Peyer's patch (tissue), 4 donors: ENCODE results near the gene AGBL4. TPM values are rescaled to one million over a fixed set of nuclear protein-coding genes. Genes with fewer than 3 reads are reported as not detected.

Source experiments
- DNase-seq, 3 donors: peaks; one replicate each; pipeline ENCODE4 v3.0.0-alpha.2; 2017 to 2019
- H3K27ac ChIP-seq, 4 donors: fragments of 200-600 bp; sonication (generic); one replicate each; pipeline ENCODE4 v1.5.1; 2016 to 2019
- H3K27me3 ChIP-seq, 2 donors: fragments of 200-600 bp; sonication (generic); one replicate each; pipeline ENCODE4 v1.5.1; 2019
- H3K36me3 ChIP-seq, 3 donors: fragments of 200-600 bp; sonication (generic); one replicate each; pipeline ENCODE4 v1.5.1; 2016 to 2019
- H3K4me1 ChIP-seq, 4 donors: fragments of 200-600 bp; sonication (generic); one replicate each; pipeline ENCODE4 v1.5.1; 2016 to 2019
- H3K4me3 ChIP-seq, 4 donors: fragments of 200-600 bp; sonication (generic); 1 replicate in 3 of 4; 2 replicates in 1 of 4; pipeline ENCODE4 v1.5.1; 2016 to 2019; ENCODE audit warnings: mild to moderate bottlenecking in 1 of 4
- H3K9me3 ChIP-seq, 4 donors: fragments of 200-600 bp; sonication (generic); one replicate each; pipeline ENCODE4 v1.5.1; 2016 to 2019; ENCODE audit warnings: mild to moderate bottlenecking in 1 of 4
- CTCF ChIP-seq, 6 experiments: fragments of 450-650 bp in 4 of 6; fragments of 200-600 bp in 2 of 6; sonication (generic) in 1 of 6; IDR thresholded peaks; one replicate each; pipeline ENCODE4 v1.5.1; 2017 to 2019; ENCODE audit warnings: antibody characterized with exemption in 6 of 6, mild to moderate bottlenecking in 3 of 6, moderate library complexity in 1 of 6
- POLR2A ChIP-seq, 2 donors: fragments of 450-650 bp; IDR thresholded peaks; one replicate each; pipeline ENCODE4 v1.5.1; 2017; ENCODE audit warnings: antibody characterized with exemption in 2 of 2, mild to moderate bottlenecking in 2 of 2, moderate library complexity in 2 of 2
- total RNA-seq, 4 donors: library from RNA; depleted of rRNA; stranded (reverse); fragments of >200 nt; gene quantifications; one replicate each; pipeline ENCODE4 v1.1.0, GENCODE V29; 2016

Gene AGBL4
- total RNA-seq, 4 donors from 2014 or later, result 2.5 TPM; not detected in 3

GRCh38 chr1:48665708-48666407 lies 1357.9 kb downstream of the AGBL4 start:
- no peaks in the 10 kb centered on the region for H3K9me3 ChIP-seq
- H3K27ac ChIP-seq, result no peak overlapping the region
- no peaks in the 10 kb centered on the region for H3K36me3 ChIP-seq
- no peak for DNase-seq
- no peak overlapping the region for H3K4me3 ChIP-seq
- H3K4me1 ChIP-seq, result no peaks in the 10 kb centered on the region
- no peaks in the 10 kb centered on the region for H3K27me3 ChIP-seq
- TF ChIP-seq POLR2A (IDR thresholded peaks at IDR 0.05) (no peak), CTCF (IDR thresholded peaks at IDR 0.05) (no peak)

- TF ChIP-seq POLR2A (IDR thresholded peaks at IDR 0.05) (no peak), CTCF (IDR thresholded peaks at IDR 0.05) (no peak)
- no peak for DNase-seq
These were observed 1361.9 kb downstream of the AGBL4 start for GRCh38 chr1:48661726-48662463.

GRCh38 chr1:48659801-48660200 lies 1364.0 kb downstream of the AGBL4 start:
- Histone ChIP-seq H3K27me3 (no peaks in the 10 kb centered on the region), H3K9me3 (no peaks in the 10 kb centered on the region), H3K4me1 (no peaks in the 10 kb centered on the region), H3K36me3 (no peaks in the 10 kb centered on the region), H3K27ac (no peak overlapping the region), H3K4me3 (no peak overlapping the region)
- TF ChIP-seq POLR2A (IDR thresholded peaks at IDR 0.05) (no peak), CTCF (IDR thresholded peaks at IDR 0.05) (no peak)
- no peak for DNase-seq

More at GRCh38 chr1:48661726-48662463, 1361.9 kb downstream of the AGBL4 start:
- Histone ChIP-seq H3K36me3 (no peaks in the 10 kb centered on the region), H3K9me3 (no peaks in the 10 kb centered on the region), H3K27me3 (no peaks in the 10 kb centered on the region), H3K4me3 (no peak overlapping the region), H3K4me1 (no peaks in the 10 kb centered on the region), H3K27ac (no peak overlapping the region)

- no peak for TF ChIP-seq CTCF (IDR thresholded peaks at IDR 0.05)
- TF ChIP-seq POLR2A (IDR thresholded peaks at IDR 0.05), result no peak
- no peaks in the 10 kb centered on the region for H3K27me3 ChIP-seq
These were observed 1366.3 kb downstream of the AGBL4 start for GRCh38 chr1:48657413-48657812.

GRCh38 chr1:48654606-48655210 lies 1369.0 kb downstream of the AGBL4 start:
- no peak for DNase-seq

More at GRCh38 chr1:48657413-48657812, 1366.3 kb downstream of the AGBL4 start:
- Histone ChIP-seq H3K4me3 (no peak overlapping the region), H3K9me3 (no peaks in the 10 kb centered on the region), H3K36me3 (no peaks in the 10 kb centered on the region), H3K4me1 (no peaks in the 10 kb centered on the region), H3K27ac (no peak overlapping the region)
- DNase-seq, result no peak

More at GRCh38 chr1:48654606-48655210, 1369.0 kb downstream of the AGBL4 start:
- H3K27ac ChIP-seq, result no peak overlapping the region
- TF ChIP-seq POLR2A (IDR thresholded peaks at IDR 0.05) (no peak), CTCF (IDR thresholded peaks at IDR 0.05) (no peak)
- H3K4me3 ChIP-seq, result no peak overlapping the region
- no peaks in the 10 kb centered on the region for H3K4me1 ChIP-seq
- no peaks in the 10 kb centered on the region for H3K27me3 ChIP-seq
- no peaks in the 10 kb centered on the region for H3K9me3 ChIP-seq
- H3K36me3 ChIP-seq, result no peaks in the 10 kb centered on the region
